GM23338 (cell line): ENCODE data around the gene TNS4. TPM values are rescaled to one million over a fixed set of nuclear protein-coding genes. Genes with fewer than 3 reads are reported as not detected.

Experiments
- ATAC-seq: fragments of 200-7000 bp; cut with Tn5 transposase; 3 replicates; pipeline ENCODE4 v1.9.1; 2020
- DNase-seq: peaks from one replicate; pipeline ENCODE4 v3.0.0-alpha.2; 2015; ENCODE audit warnings: low spot score
- H2AFZ ChIP-seq: fragments of 200-600 bp; sonication (generic); 2 replicates; pipeline ENCODE4 v1.8.0; 2016; ENCODE audit warnings: antibody characterized with exemption, mild to moderate bottlenecking, moderate library complexity
- H3F3A ChIP-seq: fragments of 200-600 bp; sonication (generic); replicated peaks from 2 replicates; pipeline ENCODE4 v1.8.0; 2017; ENCODE audit warnings: antibody characterized with exemption, mixed run types, low read depth
- H3K27ac ChIP-seq: fragments of 200-600 bp; sonication (generic); 2 replicates; pipeline ENCODE4 v1.6.1; 2016; ENCODE audit warnings: low read depth
- H3K27me3 ChIP-seq: fragments of 200-600 bp; sonication (generic); 2 replicates; pipeline ENCODE4 v1.8.0; 2016; ENCODE audit warnings: mild to moderate bottlenecking, mixed run types, moderate library complexity; ENCODE audit not compliant: insufficient read depth
- H3K36me3 ChIP-seq: fragments of 200-600 bp; sonication (generic); 2 replicates; pipeline ENCODE4 v1.8.0; 2016; ENCODE audit warnings: mild to moderate bottlenecking; ENCODE audit not compliant: insufficient read depth
- H3K4me1 ChIP-seq: fragments of 200-600 bp; sonication (generic); 2 replicates; pipeline ENCODE4 v1.8.0; 2016; ENCODE audit warnings: mild to moderate bottlenecking, moderate library complexity; ENCODE audit not compliant: insufficient read depth
- H3K4me2 ChIP-seq: fragments of 200-600 bp; sonication (generic); 2 replicates; pipeline ENCODE4 v1.7.1; 2017; ENCODE audit warnings: mixed run types
- H3K4me3 ChIP-seq: fragments of 200-600 bp; sonication (generic); 2 replicates; pipeline ENCODE4 v1.6.1; 2016; ENCODE audit warnings: mixed run types
- H3K79me2 ChIP-seq: fragments of 200-600 bp; sonication (generic); replicated peaks from 2 replicates; pipeline ENCODE4 v1.8.0; 2017; ENCODE audit warnings: mild to moderate bottlenecking; ENCODE audit not compliant: insufficient read depth
- H3K9me2 ChIP-seq: fragments of 200-600 bp; sonication (generic); 2 replicates; pipeline ENCODE4 v1.8.0; 2017; ENCODE audit not compliant: insufficient read depth
- H4K20me1 ChIP-seq: fragments of 200-600 bp; sonication (generic); replicated peaks from 2 replicates; pipeline ENCODE4 v1.8.0; 2017; ENCODE audit warnings: mild to moderate bottlenecking; ENCODE audit not compliant: insufficient read depth
- H3K27ac Mint-ChIP-seq: 2 replicates; pipeline ENCODE4 v1.8.0; 2020; ENCODE audit warnings: inconsistent platforms, mild to moderate bottlenecking, moderate library complexity, mixed read lengths
- H3K27me3 Mint-ChIP-seq: 3 replicates; pipeline ENCODE4 v1.8.0; 2022; ENCODE audit warnings: low read depth, mild to moderate bottlenecking, moderate library complexity, mixed read lengths, inconsistent platforms; ENCODE audit not compliant: insufficient read depth, poor library complexity
- H3K36me3 Mint-ChIP-seq: 3 replicates; pipeline ENCODE4 v1.8.0; 2021; ENCODE audit warnings: low read depth, mild to moderate bottlenecking, inconsistent platforms, moderate library complexity, mixed read lengths
- H3K4me1 Mint-ChIP-seq: 3 replicates; pipeline ENCODE4 v1.8.0; 2020; ENCODE audit warnings: mild to moderate bottlenecking, inconsistent platforms, mixed read lengths
- H3K4me3 Mint-ChIP-seq: 3 replicates; pipeline ENCODE4 v1.8.0; 2021; ENCODE audit warnings: moderate library complexity, mild to moderate bottlenecking, inconsistent platforms, mixed read lengths
- H3K9me3 Mint-ChIP-seq: 3 replicates; pipeline ENCODE4 v1.8.0; 2020; ENCODE audit warnings: moderate library complexity, mild to moderate bottlenecking, inconsistent platforms, mixed read lengths
- CREB1 ChIP-seq: fragments of 250-450 bp; sonication (Bioruptor Pico); IDR thresholded peaks from 2 replicates; pipeline ENCODE4 v1.5.0; 2020; ENCODE audit warnings: low read depth, mild to moderate bottlenecking, moderate library complexity
- CTCF ChIP-seq, 2 experiments: fragments of 200-600 bp in 1 of 2; sonication (generic) in 1 of 2; conservative IDR thresholded peaks; 2 replicates each; pipeline versions ENCODE4 v1.5.1 to v1.6.1; 2016 to 2017; ENCODE audit warnings: antibody characterized with exemption in 2 of 2, low read depth in 2 of 2, mild to moderate bottlenecking in 2 of 2, moderate library complexity in 1 of 2
- ETS1 ChIP-seq: IDR thresholded peaks from 2 replicates; pipeline ENCODE4 v1.6.1; 2016; ENCODE audit warnings: antibody characterized with exemption
- EZH2 ChIP-seq: fragments of 200-600 bp; sonication (generic); IDR thresholded peaks from one replicate; pipeline ENCODE4 v1.8.0; 2017; ENCODE audit warnings: antibody characterized with exemption, mild to moderate bottlenecking, low read depth; ENCODE audit not compliant: unreplicated experiment
- EZH2phosphoT487 ChIP-seq: fragments of 200-600 bp; sonication (generic); IDR thresholded peaks from one replicate; pipeline ENCODE4 v1.8.1; 2018; ENCODE audit warnings: antibody characterized with exemption; ENCODE audit not compliant: unreplicated experiment
- JUNB ChIP-seq: IDR thresholded peaks from one replicate; pipeline ENCODE4 v1.6.1; 2016; ENCODE audit warnings: antibody characterized with exemption; ENCODE audit not compliant: unreplicated experiment
- NANOG ChIP-seq: IDR thresholded peaks from 2 replicates; pipeline ENCODE4 v1.6.1; 2016; ENCODE audit warnings: antibody characterized with exemption, borderline replicate concordance
- POLR2AphosphoS5 ChIP-seq: IDR thresholded peaks from 2 replicates; pipeline ENCODE4 v1.6.1; 2016; ENCODE audit warnings: antibody characterized with exemption, low read depth
- REST ChIP-seq: IDR thresholded peaks from one replicate; pipeline ENCODE4 v1.6.1; 2018; ENCODE audit warnings: antibody characterized with exemption; ENCODE audit not compliant: unreplicated experiment
- STAT1 ChIP-seq: IDR thresholded peaks from one replicate; pipeline ENCODE4 v1.6.1; 2016; ENCODE audit warnings: antibody characterized with exemption; ENCODE audit not compliant: unreplicated experiment
- ZNF114 ChIP-seq: fragments of 250-450 bp; sonication (Bioruptor Pico); IDR thresholded peaks from 2 replicates; pipeline ENCODE4 v1.5.0; 2020; ENCODE audit warnings: mild to moderate bottlenecking, moderate library complexity
- ZNF331 ChIP-seq: fragments of 250-450 bp; sonication (Bioruptor Pico); IDR thresholded peaks from 2 replicates; pipeline ENCODE4 v1.5.0; 2020; ENCODE audit warnings: low read depth, mild to moderate bottlenecking, moderate library complexity
- ZNF462 ChIP-seq: fragments of 250-450 bp; sonication (Bioruptor Pico); IDR thresholded peaks from 2 replicates; pipeline ENCODE4 v1.5.0; 2020; ENCODE audit warnings: mild to moderate bottlenecking, moderate library complexity
- polyA plus RNA-seq: library from polyadenylated mRNA; unstranded; fragments of >200 nt; fragmentation: Nextera tagmentation; extraction: Ambion mirVana; gene quantifications from 2 replicates; pipeline ENCODE4 v1.2.1, GENCODE V29; 2016
- total RNA-seq: library from RNA; depleted of rRNA; stranded (reverse); fragments of >200 nt; shearing (Covaris generic); gene quantifications from 2 replicates; pipeline ENCODE4 v1.2.3, GENCODE V29; 2014

Gene TNS4
- total and polyA plus RNA-seq, 2 experiments from 2014 or later: 0.31 to 4.9 TPM

- Histone ChIP-seq H3K79me2 (no peaks in the 10 kb centered on the region), H3K4me1 (no peaks in the 10 kb centered on the region), H3K4me2 (no peak overlapping the region), H4K20me1 (no peaks in the 10 kb centered on the region), H3K27ac (no peak overlapping the region), H3F3A (no peaks in the 10 kb centered on the region), H3K36me3 (no peaks in the 10 kb centered on the region), H3K4me3 (no peak overlapping the region), H2AFZ (no peak overlapping the region), H3K27me3 (no peaks in the 10 kb centered on the region), H3K9me2 (no peaks in the 10 kb centered on the region)
- no peak overlapping the region for H3K27ac Mint-ChIP-seq
- DNase-seq (no peak), ATAC-seq (no peak)
- H3K4me1 Mint-ChIP-seq: peaks cover 10% of the 10 kb centered on the region
- no peak for TF ChIP-seq NANOG
- no peak for TF ChIP-seq CTCF (conservative IDR thresholded peaks at IDR 0.05; ENCODE audit: low read depth in 2 of 2)
- TF ChIP-seq ZNF331: no peak
- no peak for TF ChIP-seq REST
- no peak for TF ChIP-seq JUNB
- TF ChIP-seq EZH2: no peak
- TF ChIP-seq ZNF462: no peak
- TF ChIP-seq CREB1 (CRISPR knock-in tag): no peak
- no peak for TF ChIP-seq ETS1
- no peak for TF ChIP-seq STAT1
- no peak for TF ChIP-seq POLR2AphosphoS5
- TF ChIP-seq ZNF114 (CRISPR knock-in tag): no peak
- TF ChIP-seq EZH2phosphoT487: no peak
- H3K4me3 Mint-ChIP-seq: no peak overlapping the region
- peaks cover 5% of the 10 kb centered on the region; the same call in 1 of the 3 replicates for H3K36me3 Mint-ChIP-seq
- peaks cover 10% of the 10 kb centered on the region for H3K27me3 Mint-ChIP-seq
- peaks cover 9% of the 10 kb centered on the region for H3K9me3 Mint-ChIP-seq
Measured at GRCh38 chr17:40430272-40431230, 70.9 kb downstream of the TNS4 start.
